Stomach smooth muscle (tissue), 2 donors: ENCODE data around the gene CCNC.

Experiments used
- H3K27ac ChIP-seq: one replicate; pipeline ENCODE4 v1.7.0; 2013; ENCODE audit warnings: mild to moderate bottlenecking, low read length, inconsistent platforms
- H3K27me3 ChIP-seq, 2 donors: one replicate each; pipeline ENCODE4 v1.7.0; 2013; ENCODE audit warnings: low read length in 2 of 2; ENCODE audit not compliant: insufficient read depth in 2 of 2, control insufficient read depth in 1 of 2
- H3K36me3 ChIP-seq, 2 donors: one replicate each; pipeline ENCODE4 v1.7.0; 2013; ENCODE audit warnings: low read length in 2 of 2; ENCODE audit not compliant: control insufficient read depth in 2 of 2, insufficient read depth in 2 of 2
- H3K4me1 ChIP-seq: one replicate; pipeline ENCODE4 v1.7.0; 2013; ENCODE audit warnings: low read length; ENCODE audit not compliant: control insufficient read depth, insufficient read depth
- H3K4me3 ChIP-seq, 2 donors: one replicate each; pipeline ENCODE4 v1.7.0; 2013; ENCODE audit warnings: low read length in 2 of 2
- H3K9ac ChIP-seq, 2 donors: one replicate each; pipeline ENCODE4 v1.7.0; 2013; ENCODE audit warnings: low read length in 2 of 2, mild to moderate bottlenecking in 1 of 2
- H3K9me3 ChIP-seq, 2 donors: one replicate each; pipeline ENCODE4 v1.7.0; 2013; ENCODE audit warnings: low read length in 2 of 2; ENCODE audit not compliant: control insufficient read depth in 2 of 2
- donor health status: healthy.
- donor health status: Pancreatic carcinoma.

Gene CCNC

GRCh38 chr6:99573980-99574617 lies 5.6 kb upstream of the CCNC start:
- H3K4me3 ChIP-seq: no peak overlapping the region
- H3K36me3 ChIP-seq: no peaks in the 10 kb centered on the region
- no peak overlapping the region for H3K9ac ChIP-seq
- no peaks in the 10 kb centered on the region for H3K27me3 ChIP-seq
- H3K27ac ChIP-seq: no peak overlapping the region
- no peaks in the 10 kb centered on the region for H3K4me1 ChIP-seq
- H3K9me3 ChIP-seq: no peaks in the 10 kb centered on the region

- H3K27me3 ChIP-seq: no peaks in the 10 kb centered on the region
- H3K27ac ChIP-seq: no peak overlapping the region
Measured at GRCh38 chr6:99563056-99563723, 5.3 kb downstream of the CCNC start.

GRCh38 chr6:99560668-99561067 lies 7.8 kb downstream of the CCNC start:
- no peak overlapping the region for H3K9ac ChIP-seq
- no peaks in the 10 kb centered on the region for H3K27me3 ChIP-seq
- no peak overlapping the region for H3K27ac ChIP-seq
- H3K4me3 ChIP-seq: no peak overlapping the region
- H3K9me3 ChIP-seq: no peaks in the 10 kb centered on the region
- H3K4me1 ChIP-seq: no peaks in the 10 kb centered on the region
- H3K36me3 ChIP-seq: peaks cover 6 to 10% of the 10 kb centered on the region in 2 donors

More at GRCh38 chr6:99563056-99563723, 5.3 kb downstream of the CCNC start:
- H3K9me3 ChIP-seq: no peaks in the 10 kb centered on the region
- H3K9ac ChIP-seq: no peak overlapping the region
- peaks cover 3% of the 10 kb centered on the region in 2 donors for H3K36me3 ChIP-seq
- H3K4me1 ChIP-seq: no peaks in the 10 kb centered on the region
- no peak overlapping the region for H3K4me3 ChIP-seq

- Histone ChIP-seq H3K9me3 (no peaks in the 10 kb centered on the region), H3K9ac (no peak overlapping the region), H3K4me3 (no peak overlapping the region), H3K4me1 (no peaks in the 10 kb centered on the region), H3K27me3 (no peaks in the 10 kb centered on the region), H3K36me3 (peaks cover 6 to 16% of the 10 kb centered on the region in 2 donors), H3K27ac (no peak overlapping the region)
Measured at GRCh38 chr6:99559057-99559456, 9.4 kb downstream of the CCNC start.

GRCh38 chr6:99553888-99554287 lies 14.6 kb downstream of the CCNC start:
- H3K36me3 ChIP-seq: peaks cover 10 to 21% of the 10 kb centered on the region in 2 donors
- H3K27ac ChIP-seq: no peak overlapping the region
- no peak overlapping the region for H3K4me3 ChIP-seq
- no peak overlapping the region for H3K9ac ChIP-seq
- no peaks in the 10 kb centered on the region for H3K27me3 ChIP-seq
- H3K4me1 ChIP-seq: no peaks in the 10 kb centered on the region
- no peaks in the 10 kb centered on the region for H3K9me3 ChIP-seq

- H3K4me3 ChIP-seq: no peak overlapping the region
- H3K4me1 ChIP-seq: no peaks in the 10 kb centered on the region
- no peak overlapping the region for H3K9ac ChIP-seq
- peaks cover 22 to 23% of the 10 kb centered on the region in 2 donors for H3K36me3 ChIP-seq
- no peaks in the 10 kb centered on the region for H3K27me3 ChIP-seq
- H3K9me3 ChIP-seq: no peaks in the 10 kb centered on the region
- no peak overlapping the region for H3K27ac ChIP-seq
Measured at GRCh38 chr6:99550046-99550748, 18.3 kb downstream of the CCNC start.

GRCh38 chr6:99548706-99549105 lies 19.8 kb downstream of the CCNC start:
- Histone ChIP-seq H3K9me3 (no peaks in the 10 kb centered on the region), H3K36me3 (peaks cover 19 to 23% of the 10 kb centered on the region in 2 donors), H3K27ac (no peak overlapping the region)

GRCh38 chr6:99547526-99547925 lies 20.9 kb downstream of the CCNC start:
- Histone ChIP-seq H3K9ac (no peak overlapping the region), H3K36me3 (peaks cover 20 to 23% of the 10 kb centered on the region in 2 donors), H3K9me3 (no peaks in the 10 kb centered on the region), H3K4me3 (no peak overlapping the region), H3K4me1 (no peaks in the 10 kb centered on the region), H3K27ac (no peak overlapping the region), H3K27me3 (no peaks in the 10 kb centered on the region)

More at GRCh38 chr6:99548706-99549105, 19.8 kb downstream of the CCNC start:
- no peak overlapping the region for H3K4me3 ChIP-seq
- no peaks in the 10 kb centered on the region for H3K27me3 ChIP-seq
- no peak overlapping the region for H3K9ac ChIP-seq
- H3K4me1 ChIP-seq: no peaks in the 10 kb centered on the region

GRCh38 chr6:99545442-99545841 lies 23.0 kb downstream of the CCNC start:
- Histone ChIP-seq H3K9ac (no peak overlapping the region), H3K4me1 (no peaks in the 10 kb centered on the region), H3K4me3 (no peak overlapping the region), H3K27ac (no peak overlapping the region), H3K36me3 (peaks cover 22 to 25% of the 10 kb centered on the region in 2 donors), H3K9me3 (no peaks in the 10 kb centered on the region), H3K27me3 (no peaks in the 10 kb centered on the region)

- H3K9ac ChIP-seq: no peak overlapping the region
- no peaks in the 10 kb centered on the region for H3K27me3 ChIP-seq
- H3K4me1 ChIP-seq: no peaks in the 10 kb centered on the region
- no peaks in the 10 kb centered on the region for H3K9me3 ChIP-seq
- no peak overlapping the region for H3K27ac ChIP-seq
- no peak overlapping the region for H3K4me3 ChIP-seq
- peaks cover 20 to 22% of the 10 kb centered on the region in 2 donors for H3K36me3 ChIP-seq
Measured at GRCh38 chr6:99543968-99544367, 24.5 kb downstream of the CCNC start.
